Measurements from ENCODE around the gene NFIC.
A peak's percentile ranks its signal among the peaks of the same experiment; 100 is the strongest.

Gene NFIC

DNA sequence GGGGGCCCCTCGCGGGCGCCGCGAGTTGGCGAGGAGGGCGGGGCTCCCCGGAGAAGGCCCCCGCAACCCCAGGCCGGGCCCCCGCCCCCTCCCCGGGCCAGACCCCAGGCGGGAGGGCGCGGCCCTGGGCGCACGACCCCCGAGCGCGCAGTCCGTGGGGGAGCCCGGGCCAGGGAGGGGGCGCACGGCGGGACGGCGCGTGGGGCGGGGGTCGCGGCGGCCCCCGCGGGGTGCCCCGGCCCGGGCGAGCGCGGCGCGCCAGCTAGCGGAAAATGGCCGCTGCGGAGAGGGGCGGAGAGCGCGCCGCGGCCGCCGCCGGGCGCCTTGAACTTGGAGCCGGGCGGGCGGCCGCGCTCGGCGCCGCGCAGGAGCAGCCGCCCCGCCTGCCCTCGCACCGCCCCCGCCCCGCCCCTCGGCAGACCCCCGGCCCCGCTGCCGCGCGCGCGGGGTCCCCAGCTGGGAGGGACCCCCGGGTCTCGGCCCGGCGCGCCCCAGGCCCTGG, 6.4 kb upstream of the NFIC start:
- peak; percentile 40 for DNase-seq

DNA sequence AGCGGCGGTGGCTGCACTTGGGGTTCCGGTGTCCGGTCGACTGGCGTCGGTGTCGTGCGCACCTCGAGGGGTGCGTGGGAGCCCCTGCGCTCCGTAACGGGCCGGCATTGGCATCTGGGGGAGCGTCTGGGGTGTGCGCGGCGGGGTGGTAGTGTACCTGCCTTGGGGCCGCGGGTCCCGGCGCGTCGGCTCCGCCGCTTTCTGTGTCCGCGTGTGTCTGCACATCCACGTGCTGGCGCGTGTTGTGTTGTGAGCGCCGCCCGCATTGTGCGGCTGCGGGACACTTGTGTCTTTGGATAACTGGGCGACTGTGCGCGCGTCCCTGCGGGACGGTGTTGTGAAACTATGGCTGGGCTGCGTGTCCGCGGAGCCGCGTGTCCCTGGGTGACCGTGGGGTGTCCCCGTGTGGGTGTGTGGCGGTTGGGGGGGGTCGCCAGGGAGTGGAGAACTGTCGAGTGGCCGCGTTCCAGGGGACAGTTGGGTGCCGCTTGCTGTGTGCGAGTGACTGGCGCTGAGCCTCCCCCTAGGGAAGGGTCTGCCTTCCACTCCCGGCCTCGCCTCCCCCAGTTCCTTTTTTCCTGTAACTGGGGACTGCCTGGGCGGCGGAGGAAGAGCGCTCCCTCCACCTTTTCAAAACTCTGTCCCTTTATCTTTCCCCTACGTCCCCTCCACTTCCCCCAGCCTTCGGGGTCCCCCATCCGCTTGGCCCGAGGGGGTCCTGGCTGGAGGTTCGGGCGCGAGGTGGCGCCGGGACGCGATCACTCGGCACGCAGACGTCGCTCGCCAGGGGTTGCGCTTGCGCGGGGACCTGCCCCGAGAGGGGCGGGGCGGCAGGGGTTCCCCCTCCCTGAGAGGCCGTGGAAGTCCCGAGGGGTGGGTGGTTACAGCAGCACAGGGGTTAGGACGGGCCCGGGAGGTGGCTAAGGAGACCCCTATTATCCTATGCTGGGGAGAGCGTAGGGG, 5.7 kb upstream of the NFIC start:
- DNase-seq: peak; percentile 40

DNA sequence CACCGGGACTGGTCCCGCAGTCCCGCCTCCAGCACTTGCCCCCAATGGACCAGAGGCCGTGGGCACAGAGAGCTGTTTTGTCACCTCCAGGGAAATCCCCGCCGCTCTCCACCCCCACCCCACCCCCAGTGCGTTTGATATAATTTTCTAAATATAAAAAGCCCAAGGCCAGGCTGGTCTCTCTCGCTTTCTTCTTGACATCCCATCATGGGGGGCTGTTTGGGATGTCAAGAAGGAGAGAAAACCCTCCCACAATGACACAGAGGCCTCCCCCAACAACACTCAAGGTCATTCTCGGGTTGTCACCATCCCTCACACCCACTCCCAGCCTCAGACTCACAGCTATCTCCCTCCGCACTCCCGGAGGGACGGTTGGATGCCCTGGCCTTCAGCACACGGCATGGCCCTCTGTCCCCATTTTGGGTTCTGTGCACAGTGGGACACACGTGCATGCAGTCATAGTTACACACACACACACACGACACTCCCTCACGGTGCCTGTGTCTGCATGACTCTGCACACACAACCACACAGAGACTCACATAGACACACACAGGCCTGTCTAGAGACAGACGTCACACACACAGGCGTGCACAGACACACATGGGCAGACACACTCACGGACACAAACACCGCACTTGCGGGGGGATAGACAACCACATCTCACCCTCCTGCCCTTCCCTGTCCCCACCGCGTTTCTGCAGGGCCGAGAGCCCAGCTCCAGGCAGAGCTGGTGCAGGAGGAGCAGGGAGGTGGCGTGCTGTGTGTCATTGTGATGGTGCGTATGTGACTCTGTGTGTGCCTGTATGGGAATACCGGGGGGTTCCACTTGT, 4.8 kb upstream of the NFIC start:
- no peak for DNase-seq

DNA sequence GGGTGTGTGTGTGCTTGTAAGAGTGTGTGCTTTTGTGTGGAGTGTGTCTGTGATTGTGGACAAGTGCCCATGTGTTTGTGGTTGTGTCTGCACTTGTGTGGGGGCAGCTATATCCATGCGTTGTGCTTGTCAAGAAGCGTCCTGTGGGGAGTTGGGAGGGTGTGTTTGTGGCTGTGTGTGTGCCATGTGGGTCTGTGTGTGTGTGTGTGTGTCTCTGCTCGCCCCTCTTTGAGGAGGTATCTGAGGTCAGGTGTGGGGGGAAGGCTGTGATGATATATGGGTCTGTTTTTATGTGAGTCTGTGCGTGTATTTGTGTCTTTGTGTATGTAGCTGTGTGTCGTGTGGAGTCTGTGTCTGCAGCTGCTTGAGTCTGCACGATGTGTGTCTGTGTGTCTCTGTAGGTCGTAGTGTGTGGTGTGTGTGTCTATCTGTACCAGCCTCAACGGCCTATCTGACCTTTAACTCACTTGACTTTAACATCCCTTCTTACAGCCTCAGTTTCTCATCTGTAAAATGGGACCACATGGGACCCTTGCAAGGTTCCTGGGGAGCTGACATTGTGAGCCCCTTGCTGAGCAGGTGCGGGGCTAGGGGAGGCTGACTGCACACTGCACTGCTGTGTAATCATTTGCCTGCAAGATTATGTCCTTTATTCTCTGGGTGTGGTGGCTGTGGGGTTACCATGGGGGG, 4.0 kb upstream of the NFIC start:
- no peak for DNase-seq

DNA sequence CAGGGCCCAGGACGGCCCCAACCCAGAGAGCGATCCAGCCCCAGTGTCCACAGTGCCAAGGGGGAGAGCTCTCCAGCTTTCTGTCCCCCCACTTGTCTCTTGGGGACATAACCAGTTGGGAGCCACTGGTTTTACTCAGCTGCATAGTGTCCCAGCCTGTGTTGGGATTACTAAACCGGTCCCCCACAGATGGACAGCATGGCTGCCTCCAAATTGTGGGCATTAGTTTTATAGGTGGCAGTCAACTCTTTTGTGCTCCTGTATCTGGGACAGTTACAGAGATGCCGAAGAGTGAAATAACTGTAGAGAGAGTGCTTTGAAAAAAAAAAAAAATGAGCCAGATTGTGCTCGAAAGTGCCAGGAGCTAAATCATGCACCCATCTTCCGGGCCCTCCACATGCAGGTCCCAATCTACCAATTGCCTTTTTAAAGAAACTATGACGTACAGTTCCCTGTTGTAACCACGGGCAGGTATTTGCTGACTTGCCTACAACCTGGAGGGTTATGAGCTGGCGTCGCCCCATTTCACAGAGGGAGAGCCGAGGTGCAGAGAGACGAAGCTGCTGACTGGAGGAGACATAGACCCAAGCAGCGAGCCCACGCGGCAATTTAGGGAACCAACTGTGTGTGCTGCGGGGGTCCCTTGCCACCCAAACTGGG, 2.4 kb upstream of the NFIC start:
- DNase-seq: no peak

DNA sequence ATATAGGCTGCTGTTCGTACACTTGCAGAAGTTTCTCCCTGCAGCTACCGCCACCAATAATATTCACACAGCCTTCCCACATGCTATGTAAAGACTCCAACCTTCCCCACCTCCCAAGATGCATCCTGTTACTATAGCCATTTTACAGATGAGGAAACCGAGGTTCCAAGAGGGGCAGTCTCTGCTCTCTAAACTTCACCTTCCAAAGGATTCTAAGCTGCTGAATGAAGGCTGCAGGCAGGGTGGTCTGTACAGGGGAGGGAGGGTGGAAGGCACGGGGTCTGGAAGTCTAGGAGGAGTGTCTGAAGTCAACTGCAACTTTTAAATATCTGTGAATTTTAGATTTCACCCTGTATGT, 1.9 kb upstream of the NFIC start:
- no peak for DNase-seq

- DNase-seq: peak; percentile 31
Observed at GRCh38 chr19:3365093-3365835, 1.1 kb upstream of the NFIC start.

- peak; percentile 69 for DNase-seq
Observed at GRCh38 chr19:3366753-3367627, 607 bp downstream of the NFIC start.

- DNase-seq: peak; percentile 30
Observed at GRCh38 chr19:3367628-3368440, 1.5 kb downstream of the NFIC start.

GRCh38 chr19:3368441-3368795, 2.0 kb downstream of the NFIC start:
- no peak for DNase-seq

- DNase-seq: peak; percentile 59
Observed at GRCh38 chr19:3368848-3369336, 2.5 kb downstream of the NFIC start.

DNA sequence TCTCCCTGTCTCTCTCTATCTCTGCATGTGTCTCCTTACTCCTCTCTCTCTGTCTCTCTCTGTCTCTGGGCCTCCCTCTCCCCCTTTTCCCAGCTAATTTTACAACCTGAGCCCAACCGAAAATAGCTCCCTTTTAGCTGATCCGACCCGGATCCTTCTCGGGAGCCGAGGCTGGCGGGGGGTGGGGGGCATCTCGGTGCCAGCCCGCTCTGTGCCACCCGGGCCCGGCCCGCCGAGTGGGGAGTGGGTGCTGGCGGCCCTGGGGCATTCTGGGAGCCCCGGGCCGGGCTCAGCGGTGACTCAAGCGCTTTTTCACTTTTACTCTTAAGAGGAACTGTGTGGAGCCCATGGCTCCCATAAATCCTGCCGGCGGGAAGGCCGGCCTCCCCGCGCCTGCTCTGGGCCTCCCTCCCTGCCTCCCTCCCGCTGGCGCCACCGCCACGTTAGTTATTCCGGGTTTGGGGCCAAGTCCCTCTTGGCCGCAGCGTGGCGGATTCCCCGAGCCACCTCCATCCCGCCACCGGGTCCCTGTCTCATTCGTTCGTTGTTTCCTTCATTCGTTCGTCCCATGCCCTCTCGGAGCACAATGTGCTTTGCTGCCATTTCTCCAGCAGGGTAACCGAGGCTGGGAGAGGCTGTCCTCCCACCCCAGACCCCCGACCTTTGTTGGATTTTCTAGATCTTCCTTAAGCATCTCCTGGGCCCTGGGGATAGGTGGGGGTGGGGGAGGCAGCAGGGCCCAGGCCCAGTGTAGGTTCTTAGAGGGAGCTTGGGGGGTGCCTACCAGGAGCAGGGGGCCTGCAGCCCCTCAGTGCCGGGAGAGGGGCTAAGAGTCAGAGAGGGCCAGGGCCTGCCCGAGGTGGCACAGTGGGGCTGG, 3.2 kb downstream of the NFIC start:
- peak; percentile 72 for DNase-seq

GRCh38 chr19:3370214-3370720, 3.9 kb downstream of the NFIC start:
- peak; percentile 35 for DNase-seq

- DNase-seq: no peak
Observed at GRCh38 chr19:3370728-3371591, 4.6 kb downstream of the NFIC start.

DNA sequence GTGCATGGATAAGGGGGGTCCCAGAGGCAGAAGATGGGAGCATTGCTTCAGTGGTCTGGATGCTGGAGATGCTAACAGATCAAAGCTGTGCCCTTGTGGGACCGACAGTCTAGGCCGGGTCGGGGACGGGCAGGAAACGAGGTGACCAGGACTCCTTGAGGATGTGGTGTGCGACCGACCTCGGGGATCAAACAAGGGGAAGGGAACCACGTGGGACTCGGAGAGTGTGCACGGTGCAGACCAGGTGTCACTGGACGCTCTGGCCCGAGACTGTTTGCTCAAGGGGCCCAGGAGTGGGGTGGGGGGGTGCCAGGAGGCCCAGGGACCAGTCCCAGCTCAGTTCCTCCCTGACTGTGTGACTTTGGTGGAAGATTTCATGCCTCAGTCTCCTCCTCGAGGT, 6.0 kb downstream of the NFIC start:
- DNase-seq: no peak

- DNase-seq: no peak
Observed at GRCh38 chr19:3373971-3374368, 7.6 kb downstream of the NFIC start.

- DNase-seq: no peak
Observed at GRCh38 chr19:3374369-3375112, 8.2 kb downstream of the NFIC start.

Data from fibroblast of skin of right biceps (primary cell).